Activated T-cell treated with anti-CD3 and anti-CD28 coated beads for 1 hour (primary cell): Measurements from ENCODE around the gene ADAM12.

Source experiments
- DNase-seq: peaks from one replicate; pipeline ENCODE4 v3.0.0-alpha.2; 2020; ENCODE audit warnings: low read depth

The ADAM12 gene

GRCh38 chr10:126235091-126235978 lies 152.9 kb downstream of the ADAM12 start:
- no peak for DNase-seq

DNA sequence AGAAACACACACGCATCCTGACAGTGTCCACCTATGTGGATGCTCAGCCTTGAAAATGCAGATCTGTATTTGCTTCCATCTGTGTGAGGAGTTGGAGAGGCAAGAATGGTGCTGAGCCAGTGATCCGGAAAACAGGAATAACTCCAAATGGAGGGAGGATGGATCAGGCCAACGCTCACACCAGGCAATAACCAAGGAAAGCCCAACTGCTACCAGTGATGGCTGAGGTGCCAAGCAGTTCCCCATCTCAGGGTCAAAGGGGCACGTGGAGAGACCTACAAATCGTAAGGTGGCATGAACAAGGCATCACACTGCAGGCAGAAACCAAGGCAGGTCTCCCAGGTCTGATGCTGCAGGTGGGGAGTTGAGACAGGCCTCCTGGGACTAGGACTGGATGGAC lies 153.6 kb downstream of the ADAM12 start:
- DNase-seq: no peak

GRCh38 chr10:126233182-126234148 lies 154.8 kb downstream of the ADAM12 start:
- DNase-seq: no peak

GRCh38 chr10:126230587-126230986 lies 157.7 kb downstream of the ADAM12 start:
- DNase-seq: no peak

- DNase-seq: no peak
Measured at GRCh38 chr10:126229686-126230085, 158.6 kb downstream of the ADAM12 start.

GRCh38 chr10:126227762-126228134 lies 160.5 kb downstream of the ADAM12 start:
- DNase-seq: no peak

- no peak for DNase-seq
Measured at GRCh38 chr10:126226988-126227761, 161.1 kb downstream of the ADAM12 start.

- no peak for DNase-seq
Measured at GRCh38 chr10:126226205-126226604, 162.1 kb downstream of the ADAM12 start.

GRCh38 chr10:126225672-126226008 lies 162.6 kb downstream of the ADAM12 start:
- DNase-seq: no peak

GRCh38 chr10:126224967-126225671 lies 163.2 kb downstream of the ADAM12 start:
- no peak for DNase-seq

DNA sequence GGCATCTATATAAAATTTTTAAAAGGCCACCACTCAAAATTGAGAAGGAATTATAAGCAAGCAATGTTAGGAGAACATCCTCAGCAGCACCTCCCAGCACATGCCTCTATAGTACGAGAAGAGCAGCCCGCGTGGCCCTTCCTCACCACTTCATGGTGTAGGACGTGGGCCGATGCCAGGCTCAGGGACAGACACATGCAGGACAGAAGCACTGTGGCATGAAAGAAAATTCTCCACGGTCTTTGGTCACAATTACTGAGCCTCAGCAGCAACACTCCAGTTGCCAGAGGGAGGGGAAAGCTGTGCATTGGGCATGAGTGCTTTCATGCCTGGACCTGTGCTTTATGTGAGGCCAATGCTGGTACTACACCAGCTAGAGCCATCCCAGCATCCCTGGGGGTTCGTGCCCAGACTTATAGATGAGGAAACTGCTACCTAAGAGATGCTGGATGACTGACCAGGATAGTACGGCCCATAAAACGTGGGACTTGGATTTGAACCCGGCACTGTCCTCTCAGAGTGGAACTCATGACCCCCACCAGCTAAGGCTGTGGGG lies 164.7 kb downstream of the ADAM12 start:
- no peak for DNase-seq

- DNase-seq: no peak
Measured at GRCh38 chr10:126222736-126223511, 165.4 kb downstream of the ADAM12 start.

DNA sequence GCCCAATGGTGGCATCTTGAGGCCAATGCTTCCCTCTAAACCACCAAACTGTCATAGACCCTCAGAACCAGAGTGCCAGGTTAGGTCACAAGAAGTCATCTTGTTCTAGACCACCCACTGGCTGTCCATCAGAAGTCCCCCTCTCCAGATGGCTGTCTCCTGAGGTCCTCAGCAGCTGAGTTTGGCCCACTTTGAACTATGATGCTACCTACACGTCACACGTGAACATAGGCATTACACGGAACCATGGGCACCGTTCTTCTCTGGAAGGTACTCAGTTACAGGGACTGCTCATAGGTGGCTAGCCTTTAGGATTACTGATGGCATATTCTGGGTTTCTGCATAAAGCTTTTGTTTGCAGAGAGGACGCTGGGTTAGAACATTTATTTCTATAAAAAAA lies 166.4 kb downstream of the ADAM12 start:
- no peak for DNase-seq

- DNase-seq: no peak
Measured at GRCh38 chr10:126218778-126219649, 169.3 kb downstream of the ADAM12 start.

- no peak for DNase-seq
Measured at GRCh38 chr10:126218174-126218573, 170.1 kb downstream of the ADAM12 start.

- DNase-seq: no peak
Measured at GRCh38 chr10:126216632-126216961, 171.7 kb downstream of the ADAM12 start.

DNA sequence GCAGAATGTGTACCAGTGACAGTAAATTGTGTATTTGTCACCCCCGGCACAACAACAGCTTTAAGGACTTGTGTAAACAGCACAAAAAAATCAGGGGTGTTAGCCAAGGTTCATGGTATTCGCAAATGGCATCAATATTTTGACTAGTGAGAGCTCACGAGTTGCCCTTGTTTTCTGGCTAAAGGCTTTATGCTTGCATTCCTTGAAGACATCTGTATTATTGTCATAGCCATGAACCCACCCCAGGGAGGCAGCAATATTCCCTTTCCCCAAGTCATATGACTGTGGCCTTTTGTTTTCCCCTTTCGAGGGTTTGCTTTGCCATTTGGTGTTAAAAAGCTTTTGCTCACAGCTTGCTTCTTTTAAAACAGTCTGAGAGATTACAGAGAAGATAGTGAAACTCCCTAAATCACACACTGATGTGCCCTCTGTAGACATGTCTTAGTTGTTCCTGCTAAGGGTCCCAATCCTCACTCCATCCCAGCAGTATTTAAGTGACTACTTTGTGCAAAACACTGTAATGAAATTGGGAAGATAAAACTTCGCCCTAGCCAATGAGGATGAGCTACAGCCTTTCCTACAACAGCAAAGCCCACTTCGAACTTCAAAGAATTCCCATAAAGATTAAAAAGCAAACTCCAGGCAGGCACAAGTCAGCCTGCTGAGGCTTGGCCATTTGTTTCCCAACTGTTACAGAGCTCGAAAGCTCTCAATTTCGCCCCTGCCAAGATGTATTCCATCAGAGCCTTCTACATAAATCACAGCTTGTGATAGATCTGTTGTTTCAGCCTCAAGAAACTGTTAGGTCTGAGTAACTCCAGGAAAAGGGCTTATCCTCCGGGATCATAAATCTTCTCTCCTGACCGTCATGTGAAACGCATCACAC lies 172.3 kb downstream of the ADAM12 start:
- DNase-seq: no peak

GRCh38 chr10:126214679-126215078 lies 173.6 kb downstream of the ADAM12 start:
- DNase-seq: no peak

GRCh38 chr10:126214021-126214420 lies 174.3 kb downstream of the ADAM12 start:
- no peak for DNase-seq
